HG03457 (cell line): ENCODE measurements around the gene PFKFB3.
"Not testable (repeated sequence)": the region's sequence is repeated elsewhere in the genome, so short reads cannot be mapped to it uniquely, and the experiment has no call there.

Experiments used
- ATAC-seq: cut with Tn5 transposase; IDR thresholded peaks from one replicate; pipeline ENCODE4 v1.9.1; 2021; ENCODE audit warnings: moderate number of reproducible peaks; ENCODE audit not compliant: unreplicated experiment

Gene PFKFB3

GRCh38 chr10:6201516-6201975 is 1.2 kb upstream of the PFKFB3 start:
- ATAC-seq: no peak

- ATAC-seq: no peak
Measured at GRCh38 chr10:6202098-6202683, 541 bp upstream of the PFKFB3 start.

- ATAC-seq: peak; percentile 31
Measured at GRCh38 chr10:6203331-6204062, 765 bp downstream of the PFKFB3 start.

GRCh38 chr10:6204063-6204340 is 1.3 kb downstream of the PFKFB3 start:
- no peak for ATAC-seq

- no peak for ATAC-seq
Measured at GRCh38 chr10:6204341-6205191, 1.8 kb downstream of the PFKFB3 start.

GRCh38 chr10:6206486-6206885 is 3.8 kb downstream of the PFKFB3 start:
- not testable (repeated sequence) for ATAC-seq

GRCh38 chr10:6207658-6208057 is 4.9 kb downstream of the PFKFB3 start:
- ATAC-seq: no peak

- ATAC-seq: no peak
Measured at GRCh38 chr10:6208799-6209235, 6.1 kb downstream of the PFKFB3 start.

GRCh38 chr10:6211341-6211670 is 8.6 kb downstream of the PFKFB3 start:
- ATAC-seq: no peak

GRCh38 chr10:6211671-6212635 is 9.2 kb downstream of the PFKFB3 start:
- no peak for ATAC-seq

- no peak for ATAC-seq
Measured at GRCh38 chr10:6212806-6213205, 10.1 kb downstream of the PFKFB3 start.

GRCh38 chr10:6213257-6213905 is 10.6 kb downstream of the PFKFB3 start:
- ATAC-seq: no peak

- no peak for ATAC-seq
Measured at GRCh38 chr10:6213908-6214307, 11.2 kb downstream of the PFKFB3 start.

GRCh38 chr10:6214612-6215011 is 11.9 kb downstream of the PFKFB3 start:
- no peak for ATAC-seq

- no peak for ATAC-seq
Measured at GRCh38 chr10:6215241-6215640, 12.5 kb downstream of the PFKFB3 start.

- no peak for ATAC-seq
Measured at GRCh38 chr10:6215683-6216484, 13.2 kb downstream of the PFKFB3 start.

- no peak for ATAC-seq
Measured at GRCh38 chr10:6216916-6217315, 14.2 kb downstream of the PFKFB3 start.

- ATAC-seq: no peak
Measured at GRCh38 chr10:6217611-6218010, 14.9 kb downstream of the PFKFB3 start.

- no peak for ATAC-seq
Measured at GRCh38 chr10:6218692-6219493, 16.2 kb downstream of the PFKFB3 start.
